BLaER1 treated with 17β-estradiol and CSF1 and Interleukin-3, amounts not matched to agents 10 nM and 100 nM (cell line): Measurements from ENCODE around the gene ARID3B.

Experiments
- H3K27ac ChIP-seq, 11 experiments: shearing (Covaris generic); formaldehyde crosslinking; 2 replicates each; pipeline ENCODE4 v1.8.1; 2022
- H3K27me3 ChIP-seq, 11 experiments: shearing (Covaris generic); formaldehyde crosslinking; 2 replicates each; pipeline ENCODE4 v1.8.1; 2022
- H3K36me3 ChIP-seq, 11 experiments: shearing (Covaris generic); formaldehyde crosslinking; 2 replicates each; pipeline ENCODE4 v1.8.1; 2022
- H3K4me1 ChIP-seq, 10 experiments: shearing (Covaris generic); formaldehyde crosslinking; 2 replicates each; pipeline ENCODE4 v1.8.1; 2022
- H3K4me2 ChIP-seq, 11 experiments: shearing (Covaris generic); formaldehyde crosslinking; 2 replicates each; pipeline ENCODE4 v1.8.1; 2022
- H3K4me3 ChIP-seq, 10 experiments: shearing (Covaris generic); formaldehyde crosslinking; 2 replicates each; pipeline ENCODE4 v1.8.1; 2022
- H3K9ac ChIP-seq, 11 experiments: shearing (Covaris generic); formaldehyde crosslinking; 2 replicates each; pipeline ENCODE4 v1.8.1; 2022
- H3K9me3 ChIP-seq, 11 experiments: shearing (Covaris generic); formaldehyde crosslinking; replicated peaks in 1 of 11; 2 replicates each; pipeline ENCODE4 v1.8.1; 2022
- H4K20me1 ChIP-seq, 11 experiments: shearing (Covaris generic); formaldehyde crosslinking; 2 replicates each; pipeline ENCODE4 v1.8.1; 2022
- Cebpa-rat ChIP-seq, 11 experiments: shearing (Covaris generic); IDR thresholded peaks; 2 replicates each; pipeline ENCODE4 v1.8.1; 2022

ARID3B gene

DNA sequence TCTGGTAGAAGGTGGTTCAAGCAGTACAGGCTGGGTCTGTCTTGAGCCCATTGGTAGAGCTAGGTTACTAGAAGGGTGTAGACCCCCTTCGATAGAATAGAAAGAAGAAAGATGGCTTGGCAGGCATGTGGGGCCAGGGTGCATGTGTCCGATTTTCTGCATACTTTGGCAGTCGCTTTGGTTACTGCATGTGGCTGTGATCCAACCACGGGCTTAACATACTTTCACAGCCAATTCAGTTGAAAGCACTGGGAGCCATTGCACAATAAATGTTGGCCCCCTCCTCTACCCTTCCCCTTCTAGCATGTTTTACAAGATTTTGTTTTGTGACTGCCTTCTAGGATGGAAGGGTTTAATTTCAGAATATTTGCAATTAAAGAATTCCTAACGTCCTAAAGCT is 7.2 kb downstream of the ARID3B start:
- Histone ChIP-seq H3K4me1 (peaks cover 26 to 53% (median 44%) of the 10 kb centered on the region in 10 experiments), H4K20me1 (peaks cover 44 to 100% (median 56%) of the 10 kb centered on the region in 11 experiments), H3K9ac (no peak overlapping the region), H3K9me3 (peaks cover 0 to 3% (median 0%) of the 10 kb centered on the region in 11 experiments; a peak in 1 of 22 replicates), H3K4me2 (no peak overlapping the region; a peak in 1 of 22 replicates), H3K27ac (no peak overlapping the region), H3K4me3 (no peak overlapping the region), H3K36me3 (peaks cover 0 to 73% (median 17%) of the 10 kb centered on the region in 11 experiments; a peak in 15 of 22 replicates), H3K27me3 (peaks cover 1 to 71% (median 6%) of the 10 kb centered on the region in 11 experiments)
- TF ChIP-seq Cebpa-rat (IDR thresholded peaks at IDR 0.05): no peak

DNA sequence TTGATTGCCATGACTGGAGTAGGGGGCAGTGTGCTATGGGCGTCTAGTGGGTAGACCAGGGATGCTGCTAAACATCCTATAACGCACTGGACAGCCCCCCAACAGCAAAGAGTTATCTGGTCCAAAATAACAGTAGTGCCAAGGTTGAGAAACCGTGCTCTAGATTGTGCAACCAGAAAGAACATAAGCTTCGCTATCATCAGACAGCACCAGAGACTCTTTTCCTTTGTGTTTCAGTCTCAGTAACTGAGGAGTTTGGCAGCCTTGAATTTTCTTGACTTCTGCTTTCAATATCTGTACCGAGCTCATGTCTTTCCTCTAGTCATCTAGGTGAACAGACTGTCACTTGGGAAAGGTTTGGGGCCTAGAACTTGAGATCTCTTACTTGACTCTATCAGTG is 8.8 kb downstream of the ARID3B start:
- H3K9me3 ChIP-seq: peaks cover 0 to 3% (median 0%) of the 10 kb centered on the region in 11 experiments; a peak in 1 of 22 replicates

GRCh38 chr15:74551714-74552113 is 10.7 kb downstream of the ARID3B start:
- peak overlapping the region in 10 of 11 experiments; percentile 9 to 56 (median 42); a peak in 16 of 22 replicates for H3K4me2 ChIP-seq
- no peak for TF ChIP-seq Cebpa-rat (IDR thresholded peaks at IDR 0.05)
- peaks cover 0 to 50% (median 0%) of the 10 kb centered on the region in 11 experiments; a peak in 7 of 22 replicates for H3K27me3 ChIP-seq
- peaks cover 13 to 85% (median 26%) of the 10 kb centered on the region in 11 experiments for H4K20me1 ChIP-seq
- no peak overlapping the region for H3K27ac ChIP-seq
- no peak overlapping the region for H3K9ac ChIP-seq
- H3K36me3 ChIP-seq: peaks cover 0 to 61% (median 13%) of the 10 kb centered on the region in 11 experiments; a peak in 15 of 22 replicates
- no peak overlapping the region for H3K4me3 ChIP-seq
- H3K9me3 ChIP-seq: peaks cover 0 to 3% (median 0%) of the 10 kb centered on the region in 11 experiments; a peak in 1 of 22 replicates
- peaks cover 2 to 30% (median 21%) of the 10 kb centered on the region in 10 experiments for H3K4me1 ChIP-seq

More for the DNA sequence above, 8.8 kb downstream of the ARID3B start:
- TF ChIP-seq Cebpa-rat (IDR thresholded peaks at IDR 0.05): 0 out of 22 replicates have a peak, but pooled peaks of 1 of the 11 experiments have one; percentile 10
- Histone ChIP-seq H3K9ac (no peak overlapping the region), H3K27me3 (peaks cover 0 to 57% (median 0%) of the 10 kb centered on the region in 11 experiments; a peak in 7 of 22 replicates), H4K20me1 (peaks cover 29 to 97% (median 44%) of the 10 kb centered on the region in 11 experiments), H3K27ac (no peak overlapping the region), H3K4me1 (peaks cover 21 to 49% (median 40%) of the 10 kb centered on the region in 10 experiments), H3K4me2 (no peak overlapping the region), H3K4me3 (no peak overlapping the region), H3K36me3 (peaks cover 0 to 65% (median 17%) of the 10 kb centered on the region in 11 experiments; a peak in 15 of 22 replicates)

DNA sequence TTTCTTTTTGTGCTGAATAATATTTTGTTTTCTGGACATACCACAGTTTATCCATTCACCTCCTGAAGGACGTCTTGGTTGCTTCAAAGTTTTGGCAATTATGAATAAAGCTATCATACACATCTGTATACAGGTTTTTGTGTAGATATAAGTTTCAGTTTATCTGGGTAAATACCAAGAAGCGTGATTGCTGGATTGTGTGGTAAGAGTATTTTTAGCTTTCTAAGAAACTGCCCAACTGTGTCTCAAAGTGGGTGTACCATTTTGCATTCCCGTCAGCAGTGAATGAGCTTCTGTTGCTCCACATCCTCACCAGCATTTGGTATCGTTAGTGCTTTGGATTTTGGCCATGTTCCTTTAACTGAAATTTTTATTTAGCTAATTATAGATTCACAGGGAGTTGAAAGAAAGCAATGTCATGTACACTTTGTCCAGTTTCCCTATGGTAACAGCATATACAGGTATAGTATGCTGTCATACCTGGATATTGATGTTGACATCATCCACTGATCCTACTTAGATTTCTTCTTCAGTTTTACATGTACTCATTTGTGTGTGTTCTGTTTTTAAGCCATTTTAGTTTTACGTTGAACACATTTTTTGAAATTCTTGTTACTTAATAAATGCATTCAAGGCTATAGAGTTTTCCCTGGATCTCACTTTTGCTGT is 11.9 kb downstream of the ARID3B start:
- H3K4me3 ChIP-seq: no peak overlapping the region
- no peak overlapping the region for H3K27ac ChIP-seq
- H3K9me3 ChIP-seq: peaks cover 0 to 3% (median 0%) of the 10 kb centered on the region in 11 experiments; a peak in 1 of 22 replicates
- peak overlapping the region in 3 of 11 experiments; percentile 4 to 50 (median 12); a peak in 1 of 22 replicates for H3K4me2 ChIP-seq
- no peak for TF ChIP-seq Cebpa-rat (IDR thresholded peaks at IDR 0.05)
- peaks cover 6 to 82% (median 16%) of the 10 kb centered on the region in 11 experiments; a peak in 17 of 22 replicates for H4K20me1 ChIP-seq
- peaks cover 0 to 19% (median 11%) of the 10 kb centered on the region in 10 experiments; a peak in 16 of 20 replicates for H3K4me1 ChIP-seq
- peaks cover 0 to 42% (median 0%) of the 10 kb centered on the region in 11 experiments; a peak in 6 of 22 replicates for H3K27me3 ChIP-seq
- peaks cover 0 to 62% (median 13%) of the 10 kb centered on the region in 11 experiments; a peak in 15 of 22 replicates for H3K36me3 ChIP-seq
- H3K9ac ChIP-seq: no peak overlapping the region

GRCh38 chr15:74555192-74555591 is 14.2 kb downstream of the ARID3B start:
- Histone ChIP-seq H3K4me3 (no peak overlapping the region), H3K4me1 (peaks cover 0 to 19% (median 11%) of the 10 kb centered on the region in 10 experiments; a peak in 16 of 20 replicates), H3K36me3 (peaks cover 0 to 48% (median 13%) of the 10 kb centered on the region in 11 experiments; a peak in 16 of 22 replicates), H3K4me2 (no peak overlapping the region), H3K27me3 (peaks cover 0 to 19% (median 0%) of the 10 kb centered on the region in 11 experiments; a peak in 2 of 22 replicates), H4K20me1 (peaks cover 0 to 79% (median 8%) of the 10 kb centered on the region in 11 experiments; a peak in 9 of 22 replicates), H3K9ac (no peak overlapping the region), H3K9me3 (peaks cover 0 to 3% (median 0%) of the 10 kb centered on the region in 11 experiments; a peak in 1 of 22 replicates), H3K27ac (no peak overlapping the region)
- TF ChIP-seq Cebpa-rat (IDR thresholded peaks at IDR 0.05): peak in 2 of 11 experiments; percentile 40 to 47; a peak in 2 of 22 replicates

DNA sequence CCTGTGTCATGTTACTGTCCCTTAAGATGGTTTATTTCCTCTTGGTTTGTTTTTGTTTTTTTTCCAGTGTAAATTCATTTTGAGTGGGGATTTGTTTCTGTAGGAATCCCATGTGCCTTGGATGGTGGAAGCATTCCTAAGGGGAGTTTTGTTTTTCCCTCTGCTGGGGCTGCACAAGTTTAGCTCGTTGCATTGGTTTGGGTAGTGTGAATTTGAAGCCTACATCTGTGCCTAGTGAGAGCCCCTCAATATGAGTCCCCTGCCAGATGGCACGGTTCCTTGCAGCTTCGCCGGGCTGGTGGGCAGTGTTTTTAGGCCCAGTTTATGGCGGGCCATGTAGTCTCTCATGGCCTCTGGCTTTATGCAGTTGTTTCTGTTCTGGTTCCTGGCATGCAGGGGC is 17.7 kb downstream of the ARID3B start:
- peaks cover 0 to 31% (median 3%) of the 10 kb centered on the region in 11 experiments; a peak in 6 of 22 replicates for H3K36me3 ChIP-seq
- H3K9ac ChIP-seq: no peak overlapping the region
- no peak for TF ChIP-seq Cebpa-rat (IDR thresholded peaks at IDR 0.05)
- no peaks in the 10 kb centered on the region for H3K9me3 ChIP-seq
- no peak overlapping the region for H3K4me3 ChIP-seq
- H3K27ac ChIP-seq: no peak overlapping the region
- H3K27me3 ChIP-seq: no peaks in the 10 kb centered on the region
- H3K4me2 ChIP-seq: no peak overlapping the region
- peaks cover 0 to 57% (median 4%) of the 10 kb centered on the region in 11 experiments; a peak in 7 of 22 replicates for H4K20me1 ChIP-seq
- H3K4me1 ChIP-seq: no peaks in the 10 kb centered on the region

DNA sequence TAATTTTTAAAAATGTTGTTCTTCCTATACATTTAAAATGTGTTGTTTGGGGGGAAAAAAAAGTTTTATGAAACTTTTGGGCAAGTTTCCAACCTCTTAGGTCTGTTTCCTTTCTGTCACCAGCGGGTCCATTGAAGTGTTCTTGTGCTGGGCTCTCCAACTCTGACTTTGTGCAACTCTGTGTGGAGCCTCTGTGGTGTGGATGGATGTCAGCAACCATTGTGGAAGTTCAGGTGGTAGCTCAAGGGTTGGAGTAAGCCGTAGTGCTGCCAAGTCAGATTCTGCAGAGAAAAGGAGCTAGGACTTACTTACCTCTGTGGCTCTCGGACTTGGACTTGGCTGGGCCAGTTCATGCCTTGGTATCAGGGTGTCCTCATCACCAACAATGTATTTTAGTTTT is 22.4 kb downstream of the ARID3B start:
- no peak overlapping the region for H3K4me3 ChIP-seq
- H3K9me3 ChIP-seq: no peaks in the 10 kb centered on the region
- H3K27ac ChIP-seq: no peak overlapping the region
- H3K4me2 ChIP-seq: no peak overlapping the region
- TF ChIP-seq Cebpa-rat (IDR thresholded peaks at IDR 0.05): no peak
- peaks cover 0 to 48% (median 4%) of the 10 kb centered on the region in 11 experiments; a peak in 7 of 22 replicates for H3K36me3 ChIP-seq
- peaks cover 0 to 7% (median 0%) of the 10 kb centered on the region in 10 experiments; a peak in 1 of 20 replicates for H3K4me1 ChIP-seq
- H3K9ac ChIP-seq: no peak overlapping the region
- no peaks in the 10 kb centered on the region for H3K27me3 ChIP-seq
- peaks cover 0 to 64% (median 4%) of the 10 kb centered on the region in 11 experiments; a peak in 7 of 22 replicates for H4K20me1 ChIP-seq

DNA sequence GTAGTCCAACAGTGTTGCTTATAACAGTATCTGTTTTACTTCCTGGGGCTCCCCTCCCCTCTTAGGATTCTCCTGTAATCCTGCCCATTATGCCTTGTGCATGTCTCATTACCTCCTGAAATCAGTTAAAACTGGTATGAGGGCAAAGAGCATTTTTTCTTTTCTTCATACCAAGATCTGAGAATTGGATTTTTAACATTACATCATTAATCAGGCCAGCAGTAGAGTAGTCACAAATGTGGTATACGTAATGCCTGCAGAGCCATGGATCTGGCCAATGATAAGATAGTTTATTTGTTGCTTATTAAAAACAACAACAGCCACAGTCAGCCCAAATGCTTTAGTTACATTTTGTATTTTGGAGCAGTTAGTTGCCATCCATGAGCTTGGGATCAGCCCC is 23.2 kb downstream of the ARID3B start:
- Histone ChIP-seq H3K27ac (no peak overlapping the region), H3K9ac (no peak overlapping the region), H3K4me2 (no peak overlapping the region), H3K27me3 (no peaks in the 10 kb centered on the region), H3K4me3 (no peak overlapping the region), H3K9me3 (no peaks in the 10 kb centered on the region), H3K4me1 (peaks cover 0 to 7% (median 0%) of the 10 kb centered on the region in 10 experiments; a peak in 1 of 20 replicates), H4K20me1 (peaks cover 0 to 59% (median 0%) of the 10 kb centered on the region in 11 experiments; a peak in 3 of 22 replicates), H3K36me3 (peaks cover 0 to 48% (median under 1%) of the 10 kb centered on the region in 11 experiments; a peak in 8 of 22 replicates)
- TF ChIP-seq Cebpa-rat (IDR thresholded peaks at IDR 0.05): no peak
